Limb (tissue), 2 donors: ENCODE data around the gene PRDX1.

Source experiments
- DNase-seq, 2 donors: peaks; one replicate each; pipeline ENCODE4 v3.0.0-alpha.2; 2016; ENCODE audit errors: extremely low spot score in 2 of 2

Gene PRDX1

GRCh38 chr1:45521413-45522323 is at the start of gene PRDX1:
Gene PRDX1 (minus strand): TSS chr1:45521884. CDS start chr1:45519043, 2,841 bp downstream.
- DNase-seq: peak; percentile 96 to 99

GRCh38 chr1:45570631-45571030 is 48.9 kb upstream of the PRDX1 start:
- no peak for DNase-seq

GRCh38 chr1:45569962-45570581 is 48.4 kb upstream of the PRDX1 start:
- peak; percentile 71 to 77 for DNase-seq

GRCh38 chr1:45569571-45569961 is 47.9 kb upstream of the PRDX1 start:
- DNase-seq: no peak

GRCh38 chr1:45568421-45568820 is 46.7 kb upstream of the PRDX1 start:
- DNase-seq: no peak

- DNase-seq: no peak
These were observed 46.2 kb upstream of the PRDX1 start for GRCh38 chr1:45567911-45568310.

- no peak for DNase-seq
These were observed 45.0 kb upstream of the PRDX1 start for GRCh38 chr1:45566722-45567121.

GRCh38 chr1:45563843-45564242 is 42.2 kb upstream of the PRDX1 start:
- DNase-seq: no peak

- DNase-seq: no peak
These were observed 35.8 kb upstream of the PRDX1 start for GRCh38 chr1:45557422-45557944.

GRCh38 chr1:45554198-45554597 is 32.5 kb upstream of the PRDX1 start:
- DNase-seq: no peak

GRCh38 chr1:45552331-45552730 is 30.6 kb upstream of the PRDX1 start:
- no peak for DNase-seq

GRCh38 chr1:45551684-45552083 is 30.0 kb upstream of the PRDX1 start:
- DNase-seq: no peak

GRCh38 chr1:45550401-45551351 is 29.0 kb upstream of the PRDX1 start, which contains the start of gene AKR1A1:
Gene AKR1A1 (plus strand): TSS chr1:45550826. CDS start chr1:45561795, 10,969 bp downstream.
- DNase-seq: peak; percentile 93

- DNase-seq: no peak
These were observed 24.0 kb upstream of the PRDX1 start for GRCh38 chr1:45545553-45546310.

- DNase-seq: no peak
These were observed 23.4 kb upstream of the PRDX1 start for GRCh38 chr1:45545019-45545493.

GRCh38 chr1:45544530-45544929 is 22.8 kb upstream of the PRDX1 start:
- DNase-seq: no peak

- DNase-seq: peak in 1 of 2 donors; percentile 40
These were observed 22.1 kb upstream of the PRDX1 start for GRCh38 chr1:45543581-45544417.

GRCh38 chr1:45542591-45542990 is 20.9 kb upstream of the PRDX1 start:
- no peak for DNase-seq

- no peak for DNase-seq
These were observed 19.5 kb upstream of the PRDX1 start for GRCh38 chr1:45541193-45541592.
